ENCODE data around the gene CCM2L.

GRCh38 chr20:31962761-31963160, 47.5 kb upstream of the CCM2L start:
- TF ChIP-seq, protein P1, sequence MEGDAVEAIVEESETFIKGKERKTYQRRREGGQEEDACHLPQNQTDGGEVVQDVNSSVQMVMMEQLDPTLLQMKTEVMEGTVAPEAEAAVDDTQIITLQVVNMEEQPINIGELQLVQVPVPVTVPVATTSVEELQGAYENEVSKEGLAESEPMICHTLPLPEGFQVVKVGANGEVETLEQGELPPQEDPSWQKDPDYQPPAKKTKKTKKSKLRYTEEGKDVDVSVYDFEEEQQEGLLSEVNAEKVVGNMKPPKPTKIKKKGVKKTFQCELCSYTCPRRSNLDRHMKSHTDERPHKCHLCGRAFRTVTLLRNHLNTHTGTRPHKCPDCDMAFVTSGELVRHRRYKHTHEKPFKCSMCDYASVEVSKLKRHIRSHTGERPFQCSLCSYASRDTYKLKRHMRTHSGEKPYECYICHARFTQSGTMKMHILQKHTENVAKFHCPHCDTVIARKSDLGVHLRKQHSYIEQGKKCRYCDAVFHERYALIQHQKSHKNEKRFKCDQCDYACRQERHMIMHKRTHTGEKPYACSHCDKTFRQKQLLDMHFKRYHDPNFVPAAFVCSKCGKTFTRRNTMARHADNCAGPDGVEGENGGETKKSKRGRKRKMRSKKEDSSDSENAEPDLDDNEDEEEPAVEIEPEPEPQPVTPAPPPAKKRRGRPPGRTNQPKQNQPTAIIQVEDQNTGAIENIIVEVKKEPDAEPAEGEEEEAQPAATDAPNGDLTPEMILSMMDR (IDR thresholded peaks at IDR 0.05), result no peak
- TF ChIP-seq POLR2AphosphoS5 (IDR thresholded peaks at IDR 0.05), result no peak
- no peak for TF ChIP-seq POLR2A (IDR thresholded peaks at IDR 0.05)

Data from prostate gland (tissue), 2 donors.